ENCODE results near the gene HAUS3. TPM values are rescaled to one million over a fixed set of nuclear protein-coding genes. Genes with fewer than 3 reads are reported as not detected.

Gene HAUS3
- polyA plus RNA-seq, 1 donor (not counting 4 experiments of a cell fraction or from before 2014, with no cell fraction given) = 11.1 TPM

GRCh38 chr4:2272026-2272827 lies 30.3 kb upstream of the HAUS3 start:
- H3K27me3 ChIP-seq (ENCODE audit: control insufficient read depth, extremely low read depth, insufficient read depth, low read length) = no peaks in the 10 kb centered on the region
- no peak for DNase-seq (ENCODE audit: low read depth, low spot score)
- no peaks in the 10 kb centered on the region for H4K20me1 ChIP-seq (ENCODE audit: control insufficient read depth, extremely low read depth, insufficient read depth, low read length)
- no peaks in the 10 kb centered on the region for H3K79me2 ChIP-seq (ENCODE audit: control insufficient read depth, insufficient read depth, low read length)
- no peak overlapping the region for H3K4me3 ChIP-seq (ENCODE audit: control insufficient read depth in 2 of 3, extremely low read depth in 1 of 3, insufficient read depth in 2 of 3, low read depth in 1 of 3, low read length in 3 of 3)
- no peaks in the 10 kb centered on the region for H3K9me3 ChIP-seq (ENCODE audit: control insufficient read depth, low read depth, low read length)
- H3K9ac ChIP-seq (ENCODE audit: control insufficient read depth, extremely low read depth, insufficient read depth, low read length) = no peak overlapping the region
- TF ChIP-seq EZH2 (IDR thresholded peaks at IDR 0.05; ENCODE audit: low read length) (no peak), CTCF (optimal IDR thresholded peaks at IDR 0.05 in 1 of 3, IDR thresholded peaks at IDR 0.05 in 1 of 3, conservative IDR thresholded peaks at IDR 0.05 in 1 of 3; ENCODE audit: extremely low read depth in 1 of 3, insufficient read depth in 2 of 3, low read length in 3 of 3) (no peak)
- H3K4me2 ChIP-seq (ENCODE audit: control insufficient read depth, extremely low read depth, insufficient read depth, low read depth, low read length) = no peak overlapping the region
- FAIRE-seq = no peak
- H3K9me1 ChIP-seq (ENCODE audit: control insufficient read depth, extremely low read depth, insufficient read depth, low read length) = no peaks in the 10 kb centered on the region
- no peaks in the 10 kb centered on the region for H3K36me3 ChIP-seq (ENCODE audit: control insufficient read depth in 2 of 2, extremely low read depth in 1 of 2, insufficient read depth in 2 of 2, low read length in 2 of 2)
- no peak overlapping the region for H2AFZ ChIP-seq (ENCODE audit: control insufficient read depth, low read length)
- dilution Hi-C loops (cut with MboI; ENCODE audit: extremely low pct_ligation_motif_present, low sequenced_read_pairs) = no loop called here
- H3K27ac ChIP-seq (ENCODE audit: control insufficient read depth, insufficient read depth, low read length) = no peak overlapping the region
- no peaks in the 10 kb centered on the region for H3K4me1 ChIP-seq (ENCODE audit: control insufficient read depth, extremely low read depth, insufficient read depth, low read length)

GRCh38 chr4:2271279-2272025 lies 29.5 kb upstream of the HAUS3 start:
- Histone ChIP-seq H4K20me1 (ENCODE audit: control insufficient read depth, extremely low read depth, insufficient read depth, low read length) (no peaks in the 10 kb centered on the region), H3K9me1 (ENCODE audit: control insufficient read depth, extremely low read depth, insufficient read depth, low read length) (no peaks in the 10 kb centered on the region), H3K4me3 (ENCODE audit: control insufficient read depth in 2 of 3, extremely low read depth in 1 of 3, insufficient read depth in 2 of 3, low read depth in 1 of 3, low read length in 3 of 3) (no peak overlapping the region), H2AFZ (ENCODE audit: control insufficient read depth, low read length) (no peak overlapping the region), H3K9me3 (ENCODE audit: control insufficient read depth, low read depth, low read length) (no peaks in the 10 kb centered on the region), H3K9ac (ENCODE audit: control insufficient read depth, extremely low read depth, insufficient read depth, low read length) (no peak overlapping the region), H3K27me3 (ENCODE audit: control insufficient read depth, extremely low read depth, insufficient read depth, low read length) (no peaks in the 10 kb centered on the region), H3K4me1 (ENCODE audit: control insufficient read depth, extremely low read depth, insufficient read depth, low read length) (no peaks in the 10 kb centered on the region), H3K36me3 (ENCODE audit: control insufficient read depth in 2 of 2, extremely low read depth in 1 of 2, insufficient read depth in 2 of 2, low read length in 2 of 2) (no peaks in the 10 kb centered on the region), H3K79me2 (ENCODE audit: control insufficient read depth, insufficient read depth, low read length) (no peaks in the 10 kb centered on the region), H3K4me2 (ENCODE audit: control insufficient read depth, extremely low read depth, insufficient read depth, low read depth, low read length) (no peak overlapping the region), H3K27ac (ENCODE audit: control insufficient read depth, insufficient read depth, low read length) (no peak overlapping the region)
- DNase-seq (ENCODE audit: low read depth, low spot score) (no peak), FAIRE-seq (no peak)
- TF ChIP-seq EZH2 (IDR thresholded peaks at IDR 0.05; ENCODE audit: low read length) (no peak), CTCF (optimal IDR thresholded peaks at IDR 0.05 in 1 of 3, IDR thresholded peaks at IDR 0.05 in 1 of 3, conservative IDR thresholded peaks at IDR 0.05 in 1 of 3; ENCODE audit: extremely low read depth in 1 of 3, insufficient read depth in 2 of 3, low read length in 3 of 3) (no peak)
- dilution Hi-C loops (cut with MboI; ENCODE audit: extremely low pct_ligation_motif_present, low sequenced_read_pairs) = no loop called here
